ENCODE measurements around the gene MRGPRD. TPM values are rescaled to one million over a fixed set of nuclear protein-coding genes. Genes with fewer than 3 reads are reported as not detected.

Gene MRGPRD
- total and polyA plus RNA-seq, 10 of the 15 experiments (the other 5 are each of a cell fraction or from before 2014, with no cell fraction given): not detected

- no peaks in the 10 kb centered on the region for H3K9me3 ChIP-seq (replicated peaks; ENCODE audit: control insufficient read depth, insufficient read depth, low read length)
- DNase-seq (ENCODE audit: low read depth, low spot score): no peak
- CTCF ChIA-PET: no interaction called here
- no peaks in the 10 kb centered on the region for H3K4me1 ChIP-seq (ENCODE audit: control insufficient read depth, insufficient read depth, low read length)
- WGBS (ENCODE audit: insufficient coverage, insufficient replicate concordance, low lambda C conversion rate, missing lambda C conversion rate): 74% methylated on average over 6 of the region's 6 CpGs
- no peak for FAIRE-seq
- peaks cover 0 to 2% of the 10 kb centered on the region in 2 experiments; a peak in 3 of 4 replicates for H3K27me3 ChIP-seq (replicated peaks in 1 of 2; ENCODE audit: control insufficient read depth in 2 of 2, insufficient read depth in 2 of 2, low read length in 1 of 2)
- H3K27ac ChIP-seq (ENCODE audit: control insufficient read depth, insufficient read depth): no peak overlapping the region
- H3K79me2 ChIP-seq (ENCODE audit: control insufficient read depth, insufficient read depth, low read length): no peaks in the 10 kb centered on the region
- in situ Hi-C loops (cut with MboI) (no loop called here), intact Hi-C loops (cut with micrococcal nuclease; ENCODE audit: unreplicated experiment) (no loop called here)
- SMC1A ChIA-PET (ENCODE audit: uncharacterized antibody, unreplicated experiment): no interaction called here
- RAD21 ChIA-PET (ENCODE audit: unreplicated experiment): no interaction called here
- H3K36me3 ChIP-seq (ENCODE audit: control insufficient read depth in 2 of 2, insufficient read depth in 2 of 2, low read length in 1 of 2): no peaks in the 10 kb centered on the region
- no peaks in the 10 kb centered on the region for H4K20me1 ChIP-seq (ENCODE audit: control insufficient read depth, insufficient read depth)
- no peak overlapping the region for H3K9ac ChIP-seq (ENCODE audit: control insufficient read depth, insufficient read depth, low read length)
- no peak overlapping the region for H2AFZ ChIP-seq (ENCODE audit: control insufficient read depth, low read depth, low read length)
- H3K4me2 ChIP-seq (ENCODE audit: control insufficient read depth, insufficient read depth): no peak overlapping the region
- no peak for ATAC-seq
- POLR2A ChIA-PET: no interaction called here
- H3K4me3 ChIP-seq: no peak overlapping the region
- no peak for TF ChIP-seq POLR2AphosphoS2 (IDR thresholded peaks at IDR 0.05; ENCODE audit: low read depth, low read length)
- TF ChIP-seq MTA3 (IDR thresholded peaks at IDR 0.05; ENCODE audit: borderline replicate concordance, low read length): no peak
- TF ChIP-seq ZNF384 (IDR thresholded peaks at IDR 0.05; ENCODE audit: borderline replicate concordance, low read depth, low read length): no peak
- TF ChIP-seq CEBPZ (IDR thresholded peaks at IDR 0.05; ENCODE audit: low read depth, low read length): no peak
- no peak for TF ChIP-seq E2F4 (IDR thresholded peaks at IDR 0.05; ENCODE audit: low read depth, low read length)
- TF ChIP-seq MYB (IDR thresholded peaks at IDR 0.05; ENCODE audit: borderline replicate concordance, low read depth, low read length): no peak
- TF ChIP-seq FOXK2 (IDR thresholded peaks at IDR 0.05): no peak
- TF ChIP-seq GABPA (IDR thresholded peaks at IDR 0.05; ENCODE audit: low read depth): no peak
- no peak for TF ChIP-seq ATF7 (IDR thresholded peaks at IDR 0.05; ENCODE audit: low read depth)
- no peak for TF ChIP-seq CREB1 (IDR thresholded peaks at IDR 0.05; ENCODE audit: low read depth)
- TF ChIP-seq IKZF2 (IDR thresholded peaks at IDR 0.05): no peak
- no peak for TF ChIP-seq CHD1 (IDR thresholded peaks at IDR 0.05; ENCODE audit: low read depth, low read length)
- TF ChIP-seq CREM (IDR thresholded peaks at IDR 0.05; ENCODE audit: low read depth): no peak
- no peak for TF ChIP-seq SUZ12 (IDR thresholded peaks at IDR 0.05; ENCODE audit: unreplicated experiment)
- no peak for TF ChIP-seq FOXM1 (IDR thresholded peaks at IDR 0.05; ENCODE audit: low read depth, low read length)
- no peak for TF ChIP-seq PAX5 (IDR thresholded peaks at IDR 0.05; ENCODE audit: borderline replicate concordance, low read depth, low read length)
- no peak for TF ChIP-seq POLR2A (IDR thresholded peaks at IDR 0.05; ENCODE audit: low read depth, low read length)
- BruUV-seq (replicated peaks): no TSS peak
These were observed 49.5 kb upstream of the MRGPRD start for GRCh38 chr11:69030301-69030700.

Measured in GM12878 (cell line).